Hematopoietic multipotent progenitor cell treated with erythropoietin and hydrocortisone succinate and interleukin-3 and kit ligand, for 8 days (in vitro differentiated cells): Measurements from ENCODE around the gene ZNF507.

Experiments used
- DNase-seq: peaks from one replicate; pipeline ENCODE4 v3.0.0-alpha.2; 2015

Gene ZNF507

GRCh38 chr19:32339988-32340874 lies 5.2 kb upstream of the ZNF507 start:
- DNase-seq: peak; percentile 51

GRCh38 chr19:32342695-32343094 lies 2.7 kb upstream of the ZNF507 start:
- no peak for DNase-seq

GRCh38 chr19:32343550-32344262 lies 1.7 kb upstream of the ZNF507 start:
- DNase-seq: no peak

- DNase-seq: no peak
Measured at GRCh38 chr19:32346901-32347300, 1.5 kb downstream of the ZNF507 start.

- DNase-seq: no peak
Measured at GRCh38 chr19:32347573-32347972, 2.2 kb downstream of the ZNF507 start.

GRCh38 chr19:32349051-32349450 lies 3.6 kb downstream of the ZNF507 start:
- DNase-seq: no peak

- no peak for DNase-seq
Measured at GRCh38 chr19:32349724-32350470, 4.5 kb downstream of the ZNF507 start.

- DNase-seq: no peak
Measured at GRCh38 chr19:32350471-32350865, 5.1 kb downstream of the ZNF507 start.

- no peak for DNase-seq
Measured at GRCh38 chr19:32350987-32351348, 5.6 kb downstream of the ZNF507 start.

- no peak for DNase-seq
Measured at GRCh38 chr19:32352241-32352630, 6.8 kb downstream of the ZNF507 start.

- DNase-seq: no peak
Measured at GRCh38 chr19:32354345-32354744, 8.9 kb downstream of the ZNF507 start.

GRCh38 chr19:32355309-32355708 lies 9.9 kb downstream of the ZNF507 start:
- no peak for DNase-seq

GRCh38 chr19:32357720-32358119 lies 12.3 kb downstream of the ZNF507 start:
- DNase-seq: no peak

- DNase-seq: no peak
Measured at GRCh38 chr19:32358321-32358720, 12.9 kb downstream of the ZNF507 start.

GRCh38 chr19:32359581-32359980 lies 14.2 kb downstream of the ZNF507 start:
- DNase-seq: no peak

GRCh38 chr19:32361574-32362317 lies 16.3 kb downstream of the ZNF507 start:
- DNase-seq: no peak

GRCh38 chr19:32362318-32362691 lies 16.9 kb downstream of the ZNF507 start:
- DNase-seq: no peak

- DNase-seq: no peak
Measured at GRCh38 chr19:32363175-32363574, 17.8 kb downstream of the ZNF507 start.

- DNase-seq: no peak
Measured at GRCh38 chr19:32363632-32364031, 18.2 kb downstream of the ZNF507 start.

GRCh38 chr19:32364040-32364439 lies 18.6 kb downstream of the ZNF507 start:
- no peak for DNase-seq

- no peak for DNase-seq
Measured at GRCh38 chr19:32367063-32367462, 21.7 kb downstream of the ZNF507 start.

GRCh38 chr19:32367948-32368536 lies 22.6 kb downstream of the ZNF507 start:
- peak; percentile 12 for DNase-seq
